Tongue (tissue), 2 donors: Measurements from ENCODE around the gene YPEL3. TPM values are rescaled to one million over a fixed set of nuclear protein-coding genes. Genes with fewer than 3 reads are reported as not detected.

Experiments
- DNase-seq: peaks from one replicate; pipeline ENCODE4 v3.0.0-alpha.2; 2015
- total RNA-seq: library from RNA; depleted of rRNA; stranded (reverse); fragments of >200 nt; gene quantifications from one replicate; pipeline ENCODE4 v1.2.3, GENCODE V29; 2014

Gene YPEL3
- total RNA-seq, 1 donor from 2014 or later, result 10.4 TPM

- no peak for DNase-seq
Observed at GRCh38 chr16:30046178-30046577, 49.8 kb downstream of the YPEL3 start.

Other genes starting within 250 kb of the YPEL3 start
- 47.5 TPM for gene CDIPT, start 233.0 kb downstream of the YPEL3 start, total RNA-seq
- gene SEZ6L2, start 196.7 kb downstream of the YPEL3 start, total RNA-seq, result 4.7 TPM
- gene ASPHD1, start 195.7 kb downstream of the YPEL3 start, total RNA-seq, result 1.6 TPM
- gene KCTD13, start 170.0 kb downstream of the YPEL3 start, total RNA-seq, result 8.7 TPM
- 28.2 TPM for gene TMEM219, start 134.1 kb downstream of the YPEL3 start, total RNA-seq
- 37.7 TPM for gene TAOK2, start 122.3 kb downstream of the YPEL3 start, total RNA-seq
- gene HIRIP3, start 100.6 kb downstream of the YPEL3 start, total RNA-seq, result 13.1 TPM
- 38.1 TPM for gene INO80E, start 100.0 kb downstream of the YPEL3 start, total RNA-seq
- 1.0 TPM for gene DOC2A, start 85.2 kb downstream of the YPEL3 start, total RNA-seq
- not detected for gene C16orf92, start 73.0 kb downstream of the YPEL3 start, total RNA-seq
- gene TLCD3B, start 64.9 kb downstream of the YPEL3 start, total RNA-seq, result 0.82 TPM
- 1,849 TPM for gene ALDOA, start 30.5 kb downstream of the YPEL3 start, total RNA-seq
- 72.4 TPM for gene PPP4C, start 20.2 kb downstream of the YPEL3 start, total RNA-seq
- gene TBX6, start 4.3 kb downstream of the YPEL3 start, total RNA-seq, result 1.4 TPM
- 3.3 TPM for gene GDPD3, start 17.3 kb upstream of the YPEL3 start, total RNA-seq
- gene MAPK3, start 27.0 kb upstream of the YPEL3 start, total RNA-seq, result 18.0 TPM
- 14.8 TPM for gene CORO1A, start 87.4 kb upstream of the YPEL3 start, total RNA-seq
- 40.7 TPM for gene BOLA2B, start 97.5 kb upstream of the YPEL3 start, total RNA-seq
- 13.7 TPM for gene SLX1A, start 97.7 kb upstream of the YPEL3 start, total RNA-seq
- gene SULT1A3, start 103.0 kb upstream of the YPEL3 start, total RNA-seq, result 5.8 TPM
- gene NPIPB13, start 152.3 kb upstream of the YPEL3 start, total RNA-seq, result 2.4 TPM